Measurements from ENCODE around the gene OR11H7. TPM values are rescaled to one million over a fixed set of nuclear protein-coding genes. Genes with fewer than 3 reads are reported as not detected.
"Not testable (repeated sequence)": the region's sequence is repeated elsewhere in the genome, so short reads cannot be mapped to it uniquely, and the experiment has no call there.

OR11H7 gene
- total RNA-seq, 1 experiment from 2014 or later, result not detected

- Mint-ChIP-seq H3K27ac (ENCODE audit: unreplicated experiment) (no peak overlapping the region), H3K9me3 (ENCODE audit: unreplicated experiment) (no peaks in the 10 kb centered on the region), H3K27me3 (ENCODE audit: insufficient read depth, unreplicated experiment) (no peaks in the 10 kb centered on the region), H3K36me3 (ENCODE audit: insufficient read depth, unreplicated experiment) (no peaks in the 10 kb centered on the region), H3K4me1 (ENCODE audit: low read depth, unreplicated experiment) (no peaks in the 10 kb centered on the region), H3K4me3 (ENCODE audit: unreplicated experiment) (no peak overlapping the region)
- intact Hi-C loops (cut with micrococcal nuclease; ENCODE audit: unreplicated experiment), result no loop called here
- Histone ChIP-seq H3K36me3 (ENCODE audit: control insufficient read depth, insufficient read depth, low read length) (no peaks in the 10 kb centered on the region), H3K4me1 (no peaks in the 10 kb centered on the region), H3K4me3 (ENCODE audit: low read depth, low read length) (no peak overlapping the region), H3K27me3 (replicated peaks; ENCODE audit: control insufficient read depth, insufficient read depth, low read length) (no peaks in the 10 kb centered on the region), H3K9me3 (no peaks in the 10 kb centered on the region)
- DNase-seq, result no peak
- TF ChIP-seq, protein P1, sequence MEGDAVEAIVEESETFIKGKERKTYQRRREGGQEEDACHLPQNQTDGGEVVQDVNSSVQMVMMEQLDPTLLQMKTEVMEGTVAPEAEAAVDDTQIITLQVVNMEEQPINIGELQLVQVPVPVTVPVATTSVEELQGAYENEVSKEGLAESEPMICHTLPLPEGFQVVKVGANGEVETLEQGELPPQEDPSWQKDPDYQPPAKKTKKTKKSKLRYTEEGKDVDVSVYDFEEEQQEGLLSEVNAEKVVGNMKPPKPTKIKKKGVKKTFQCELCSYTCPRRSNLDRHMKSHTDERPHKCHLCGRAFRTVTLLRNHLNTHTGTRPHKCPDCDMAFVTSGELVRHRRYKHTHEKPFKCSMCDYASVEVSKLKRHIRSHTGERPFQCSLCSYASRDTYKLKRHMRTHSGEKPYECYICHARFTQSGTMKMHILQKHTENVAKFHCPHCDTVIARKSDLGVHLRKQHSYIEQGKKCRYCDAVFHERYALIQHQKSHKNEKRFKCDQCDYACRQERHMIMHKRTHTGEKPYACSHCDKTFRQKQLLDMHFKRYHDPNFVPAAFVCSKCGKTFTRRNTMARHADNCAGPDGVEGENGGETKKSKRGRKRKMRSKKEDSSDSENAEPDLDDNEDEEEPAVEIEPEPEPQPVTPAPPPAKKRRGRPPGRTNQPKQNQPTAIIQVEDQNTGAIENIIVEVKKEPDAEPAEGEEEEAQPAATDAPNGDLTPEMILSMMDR (IDR thresholded peaks at IDR 0.05; ENCODE audit: insufficient read depth in 1 of 2, low read depth in 1 of 2, low read length in 1 of 2, severe bottlenecking in 1 of 2, unreplicated experiment in 1 of 2), result no peak
- BruUV-seq (replicated peaks), result no TSS peak
- ChIA-PET POLR2A (no interaction called here), CTCF (no interaction called here)
Measured at GRCh38 chr14:20262642-20263128, 33.9 kb downstream of the OR11H7 start.

GRCh38 chr14:20264361-20264760 lies 35.6 kb downstream of the OR11H7 start:
- H3K9me3 Mint-ChIP-seq (ENCODE audit: unreplicated experiment); CTCF ChIA-PET: not testable (repeated sequence)

GRCh38 chr14:20274062-20274461 lies 45.3 kb downstream of the OR11H7 start:
- BruUV-seq (replicated peaks), result no TSS peak
- intact Hi-C loops (cut with micrococcal nuclease; ENCODE audit: unreplicated experiment), result no loop called here
- Mint-ChIP-seq H3K4me1 (ENCODE audit: low read depth, unreplicated experiment) (no peaks in the 10 kb centered on the region), H3K27ac (ENCODE audit: unreplicated experiment) (no peak overlapping the region), H3K4me3 (ENCODE audit: unreplicated experiment) (no peak overlapping the region), H3K9me3 (ENCODE audit: unreplicated experiment) (peaks cover 58% of the 10 kb centered on the region), H3K27me3 (ENCODE audit: insufficient read depth, unreplicated experiment) (no peaks in the 10 kb centered on the region), H3K36me3 (ENCODE audit: insufficient read depth, unreplicated experiment) (peaks cover 5% of the 10 kb centered on the region)
- TF ChIP-seq, protein P1 (IDR thresholded peaks at IDR 0.05; ENCODE audit: insufficient read depth in 1 of 2, low read depth in 1 of 2, low read length in 1 of 2, severe bottlenecking in 1 of 2, unreplicated experiment in 1 of 2), result no peak
- Histone ChIP-seq H3K4me3 (ENCODE audit: low read depth, low read length) (no peak overlapping the region), H3K4me1 (no peaks in the 10 kb centered on the region), H3K36me3 (ENCODE audit: control insufficient read depth, insufficient read depth, low read length) (no peaks in the 10 kb centered on the region), H3K27me3 (replicated peaks; ENCODE audit: control insufficient read depth, insufficient read depth, low read length) (no peaks in the 10 kb centered on the region), H3K9me3 (peaks cover 26% of the 10 kb centered on the region)
- ChIA-PET CTCF (no interaction called here), POLR2A (no interaction called here)
- no peak for DNase-seq

More at GRCh38 chr14:20264361-20264760, 35.6 kb downstream of the OR11H7 start:
- POLR2A ChIA-PET; BruUV-seq (replicated peaks); H3K27me3 Mint-ChIP-seq (ENCODE audit: insufficient read depth, unreplicated experiment); H3K36me3 ChIP-seq (ENCODE audit: control insufficient read depth, insufficient read depth, low read length); H3K4me1 ChIP-seq; H3K27ac Mint-ChIP-seq (ENCODE audit: unreplicated experiment); H3K4me1 Mint-ChIP-seq (ENCODE audit: low read depth, unreplicated experiment); intact Hi-C loops (cut with micrococcal nuclease; ENCODE audit: unreplicated experiment); H3K9me3 ChIP-seq; H3K27me3 ChIP-seq (replicated peaks; ENCODE audit: control insufficient read depth, insufficient read depth, low read length); H3K4me3 ChIP-seq (ENCODE audit: low read depth, low read length); H3K4me3 Mint-ChIP-seq (ENCODE audit: unreplicated experiment); DNase-seq; H3K36me3 Mint-ChIP-seq (ENCODE audit: insufficient read depth, unreplicated experiment): not testable (repeated sequence)

GRCh38 chr14:20277409-20277808 lies 48.6 kb downstream of the OR11H7 start:
- H3K27ac Mint-ChIP-seq (ENCODE audit: unreplicated experiment), result no peak overlapping the region
- intact Hi-C loops (cut with micrococcal nuclease; ENCODE audit: unreplicated experiment), result no loop called here
- no peak overlapping the region for H3K4me3 Mint-ChIP-seq (ENCODE audit: unreplicated experiment)
- H3K4me3 ChIP-seq (ENCODE audit: low read depth, low read length), result no peak overlapping the region
- no peaks in the 10 kb centered on the region for H3K27me3 Mint-ChIP-seq (ENCODE audit: insufficient read depth, unreplicated experiment)
- H3K27me3 ChIP-seq (replicated peaks; ENCODE audit: control insufficient read depth, insufficient read depth, low read length), result no peaks in the 10 kb centered on the region
- ChIA-PET POLR2A (no interaction called here), CTCF (no interaction called here)
- no TSS peak for BruUV-seq (replicated peaks)
- peaks cover 17% of the 10 kb centered on the region for H3K9me3 ChIP-seq
- H3K9me3 Mint-ChIP-seq (ENCODE audit: unreplicated experiment), result peaks cover 52% of the 10 kb centered on the region
- no peaks in the 10 kb centered on the region for H3K36me3 ChIP-seq (ENCODE audit: control insufficient read depth, insufficient read depth, low read length)
- H3K4me1 Mint-ChIP-seq (ENCODE audit: low read depth, unreplicated experiment), result no peaks in the 10 kb centered on the region
- no peaks in the 10 kb centered on the region for H3K4me1 ChIP-seq
- TF ChIP-seq, protein P1 (IDR thresholded peaks at IDR 0.05; ENCODE audit: insufficient read depth in 1 of 2, low read depth in 1 of 2, low read length in 1 of 2, severe bottlenecking in 1 of 2, unreplicated experiment in 1 of 2), result no peak
- peaks cover 21% of the 10 kb centered on the region for H3K36me3 Mint-ChIP-seq (ENCODE audit: insufficient read depth, unreplicated experiment)
- DNase-seq, result no peak

All from Caco-2 (cell line).